ENCODE measurements around the gene LHFPL2. TPM values are rescaled to one million over a fixed set of nuclear protein-coding genes. Genes with fewer than 3 reads are reported as not detected.

Gene LHFPL2
- total RNA-seq, 1 donor from 2014 or later, result 32.4 TPM

- Histone ChIP-seq H3K27me3 (ENCODE audit: control insufficient read depth, insufficient read depth, low read length) (no peaks in the 10 kb centered on the region), H3K36me3 (ENCODE audit: control insufficient read depth, insufficient read depth, low read length) (peaks cover 4% of the 10 kb centered on the region), H3K4me3 (ENCODE audit: low read depth, low read length) (no peak overlapping the region)
- FAIRE-seq, result no peak
- DNase-seq (ENCODE audit: low read depth), result peak; percentile 86
- no peak for TF ChIP-seq CTCF (IDR thresholded peaks at IDR 0.05; ENCODE audit: insufficient read depth, low read length, severe bottlenecking)
Measured at GRCh38 chr5:78638423-78638822, 10.1 kb downstream of the LHFPL2 start.

DNA sequence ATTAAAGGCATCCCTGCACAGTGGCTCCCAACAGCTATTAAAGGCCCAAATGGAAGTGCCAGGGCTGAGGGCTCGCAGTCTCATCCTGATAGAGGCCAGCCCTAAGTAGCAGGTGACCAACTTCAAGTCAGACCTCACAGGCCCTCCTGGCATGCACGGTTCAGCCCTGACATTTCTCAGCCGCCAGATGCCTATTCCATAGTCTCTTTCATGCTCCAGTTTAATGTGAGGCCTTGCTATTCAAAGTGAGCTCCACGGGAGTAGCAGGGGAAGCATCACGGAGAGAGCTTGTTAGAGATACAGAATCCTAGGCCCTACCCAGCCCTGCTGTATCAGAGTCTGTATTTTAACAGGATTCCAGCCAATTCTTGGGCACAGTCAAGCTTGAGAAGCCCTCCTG is 11.1 kb downstream of the LHFPL2 start:
- no peak for DNase-seq (ENCODE audit: low read depth)
- peaks cover 1% of the 10 kb centered on the region for H3K36me3 ChIP-seq (ENCODE audit: control insufficient read depth, insufficient read depth, low read length)
- no peak for FAIRE-seq
- TF ChIP-seq CTCF (IDR thresholded peaks at IDR 0.05; ENCODE audit: insufficient read depth, low read length, severe bottlenecking), result no peak
- H3K27me3 ChIP-seq (ENCODE audit: control insufficient read depth, insufficient read depth, low read length), result no peaks in the 10 kb centered on the region
- no peak overlapping the region for H3K4me3 ChIP-seq (ENCODE audit: low read depth, low read length)

- Histone ChIP-seq H3K36me3 (ENCODE audit: control insufficient read depth, insufficient read depth, low read length) (peaks cover 3% of the 10 kb centered on the region), H3K4me3 (ENCODE audit: low read depth, low read length) (no peak overlapping the region), H3K27me3 (ENCODE audit: control insufficient read depth, insufficient read depth, low read length) (no peaks in the 10 kb centered on the region)
- FAIRE-seq, result no peak
- no peak for TF ChIP-seq CTCF (IDR thresholded peaks at IDR 0.05; ENCODE audit: insufficient read depth, low read length, severe bottlenecking)
- no peak for DNase-seq (ENCODE audit: low read depth)
Measured at GRCh38 chr5:78636682-78637081, 11.9 kb downstream of the LHFPL2 start.

GRCh38 chr5:78634634-78635033 is 13.9 kb downstream of the LHFPL2 start:
- TF ChIP-seq CTCF (IDR thresholded peaks at IDR 0.05; ENCODE audit: insufficient read depth, low read length, severe bottlenecking), result no peak
- no peaks in the 10 kb centered on the region for H3K27me3 ChIP-seq (ENCODE audit: control insufficient read depth, insufficient read depth, low read length)
- FAIRE-seq (no peak), DNase-seq (ENCODE audit: low read depth) (no peak)
- H3K4me3 ChIP-seq (ENCODE audit: low read depth, low read length), result no peak overlapping the region
- H3K36me3 ChIP-seq (ENCODE audit: control insufficient read depth, insufficient read depth, low read length), result peaks cover 12% of the 10 kb centered on the region

GRCh38 chr5:78634229-78634628 is 14.3 kb downstream of the LHFPL2 start:
- FAIRE-seq (no peak), DNase-seq (ENCODE audit: low read depth) (no peak)
- Histone ChIP-seq H3K36me3 (ENCODE audit: control insufficient read depth, insufficient read depth, low read length) (peaks cover 13% of the 10 kb centered on the region), H3K27me3 (ENCODE audit: control insufficient read depth, insufficient read depth, low read length) (no peaks in the 10 kb centered on the region), H3K4me3 (ENCODE audit: low read depth, low read length) (no peak overlapping the region)
- TF ChIP-seq CTCF (IDR thresholded peaks at IDR 0.05; ENCODE audit: insufficient read depth, low read length, severe bottlenecking), result no peak

- Histone ChIP-seq H3K36me3 (ENCODE audit: control insufficient read depth, insufficient read depth, low read length) (peaks cover 14% of the 10 kb centered on the region), H3K4me3 (ENCODE audit: low read depth, low read length) (no peak overlapping the region), H3K27me3 (ENCODE audit: control insufficient read depth, insufficient read depth, low read length) (no peaks in the 10 kb centered on the region)
- no peak for DNase-seq (ENCODE audit: low read depth)
- no peak for TF ChIP-seq CTCF (IDR thresholded peaks at IDR 0.05; ENCODE audit: insufficient read depth, low read length, severe bottlenecking)
- no peak for FAIRE-seq
Measured at GRCh38 chr5:78633700-78634099, 14.9 kb downstream of the LHFPL2 start.

All from bronchial epithelial cell (primary cell).